PC-3 (cell line): ENCODE data around the gene CFAP299.

ENCODE experiments used
- CTCF ChIP-seq: fragments of 300-600 bp; sonication (generic); conservative IDR thresholded peaks from 2 replicates; pipeline ENCODE4 v1.5.1; 2017; ENCODE audit warnings: antibody characterized with exemption, low read depth, mild to moderate bottlenecking, low read length
- EZH2 ChIP-seq: fragments of 300-600 bp; sonication (generic); IDR thresholded peaks from one replicate; pipeline ENCODE4 v1.6.1; 2017; ENCODE audit warnings: antibody characterized with exemption, mild to moderate bottlenecking, low read length; ENCODE audit not compliant: unreplicated experiment
- EZH2phosphoT487 ChIP-seq: fragments of 300-600 bp; sonication (generic); IDR thresholded peaks from 2 replicates; pipeline ENCODE4 v1.6.1; 2018; ENCODE audit warnings: mild to moderate bottlenecking, antibody characterized with exemption, low read length, borderline replicate concordance

GRCh38 chr4:80309294-80310004, 26.1 kb upstream of the CFAP299 start:
- no peak for TF ChIP-seq CTCF
- no peak for TF ChIP-seq EZH2
- no peak for TF ChIP-seq EZH2phosphoT487
